PC-3 (cell line): ENCODE data around the gene LRP1B.

Experiments
- CTCF ChIP-seq: fragments of 300-600 bp; sonication (generic); conservative IDR thresholded peaks from 2 replicates; pipeline ENCODE4 v1.5.1; 2017; ENCODE audit warnings: antibody characterized with exemption, low read depth, mild to moderate bottlenecking, low read length
- EZH2phosphoT487 ChIP-seq: fragments of 300-600 bp; sonication (generic); IDR thresholded peaks from 2 replicates; pipeline ENCODE4 v1.6.1; 2018; ENCODE audit warnings: mild to moderate bottlenecking, antibody characterized with exemption, low read length, borderline replicate concordance

GRCh38 chr2:141887363-141887762 lies 243.5 kb downstream of the LRP1B start:
- no peak for TF ChIP-seq CTCF
- no peak for TF ChIP-seq EZH2phosphoT487
